B cell (primary cell): ENCODE data around the gene BCL7C. TPM values are rescaled to one million over a fixed set of nuclear protein-coding genes. Genes with fewer than 3 reads are reported as not detected.

Experiments
- ATAC-seq: fragments of 200-7000 bp; cut with Tn5 transposase; one replicate; pipeline ENCODE4 v1.10.0; 2021; ENCODE audit warnings: low read depth, mild to moderate bottlenecking, moderate number of reproducible peaks, moderate library complexity
- CTCF ChIA-PET: fragments of 350-600 bp; sonication (Branson Sonifier 250); formaldehyde crosslinking; loops from one replicate; lab custom pipeline; 2021; ENCODE audit warnings: antibody characterized with exemption, inconsistent platforms; lab: Charles Lee
- POLR2A ChIA-PET: fragments of 350-600 bp; sonication (Branson Sonifier 250); formaldehyde crosslinking; loops from one replicate; lab custom pipeline; 2021; ENCODE audit warnings: antibody characterized with exemption; lab: Charles Lee
- DNase-seq: peaks from one replicate; pipeline ENCODE4 v3.0.0; 2013
- H2AFZ ChIP-seq: 2 replicates; pipeline ENCODE4 v1.6.1; 2012; ENCODE audit warnings: mild to moderate bottlenecking, low read depth, low read length; ENCODE audit not compliant: insufficient read depth, poor library complexity, severe bottlenecking
- H3K27ac ChIP-seq, 2 donors: 1 replicate in 1 of 2; 2 replicates in 1 of 2; pipeline ENCODE4 v1.5.1; 2012 to 2013; ENCODE audit warnings: low read length in 2 of 2, mild to moderate bottlenecking in 2 of 2, moderate library complexity in 1 of 2
- H3K27me3 ChIP-seq, 4 experiments: fragments of 200-600 bp in 1 of 4; sonication (generic) in 1 of 4; replicated peaks in 1 of 4; 1 replicate in 2 of 4; 2 replicates in 2 of 4; pipeline versions ENCODE4 v1.6.1 to v1.7.0; 2013 to 2016; ENCODE audit warnings: low read length in 3 of 4, mild to moderate bottlenecking in 2 of 4, mixed read lengths in 1 of 4, moderate library complexity in 1 of 4; ENCODE audit not compliant: insufficient read depth in 4 of 4, control insufficient read depth in 3 of 4; ENCODE audit errors: control extremely low read depth in 1 of 4
- H3K36me3 ChIP-seq, 2 experiments: replicated peaks in 1 of 2; 1 replicate in 1 of 2; 2 replicates in 1 of 2; pipeline versions ENCODE4 v1.6.1 to v1.7.1; 2013; ENCODE audit warnings: low read length in 1 of 2; ENCODE audit not compliant: insufficient read depth in 2 of 2, control insufficient read depth in 1 of 2; ENCODE audit errors: control extremely low read depth in 1 of 2, extremely low read depth in 1 of 2
- H3K4me1 ChIP-seq, 2 donors: fragments of 200-600 bp in 1 of 2; sonication (generic) in 1 of 2; 1 replicate in 1 of 2; 2 replicates in 1 of 2; pipeline versions ENCODE4 v1.5.1 to v1.6.1; 2013 to 2017; ENCODE audit warnings: low read length in 2 of 2; ENCODE audit not compliant: control insufficient read depth in 2 of 2, insufficient read depth in 2 of 2
- H3K4me2 ChIP-seq: replicated peaks from 2 replicates; pipeline ENCODE3; 2012; ENCODE audit warnings: mild to moderate bottlenecking, low read depth, low read length; ENCODE audit not compliant: poor library complexity, severe bottlenecking
- H3K4me3 ChIP-seq, 5 experiments: fragments of 200-600 bp in 1 of 5; sonication (generic) in 1 of 5; 1 replicate in 3 of 5; 2 replicates in 2 of 5; pipeline versions ENCODE4 v1.5.1 to v1.7.0; 2011 to 2016; ENCODE audit warnings: low read length in 4 of 5, mild to moderate bottlenecking in 4 of 5, low read depth in 2 of 5, control low read depth in 1 of 5, moderate library complexity in 1 of 5; ENCODE audit not compliant: insufficient read depth in 1 of 5; ENCODE audit errors: control extremely low read depth in 1 of 5, extremely low read depth in 1 of 5
- H3K79me2 ChIP-seq: fragments of 200-600 bp; sonication (generic); one replicate; pipeline ENCODE4 v1.6.0; 2016; ENCODE audit warnings: low read length; ENCODE audit not compliant: control insufficient read depth, insufficient read depth
- H3K9ac ChIP-seq: fragments of 200-600 bp; sonication (generic); 2 replicates; pipeline ENCODE4 v1.6.1; 2017; ENCODE audit warnings: mild to moderate bottlenecking, low read length, moderate library complexity
- H3K9me3 ChIP-seq, 3 donors: one replicate each; pipeline versions ENCODE4 v1.6.1 to v1.7.1; 2013; ENCODE audit warnings: low read length in 2 of 3; ENCODE audit not compliant: control insufficient read depth in 2 of 3, insufficient read depth in 1 of 3; ENCODE audit errors: control extremely low read depth in 1 of 3
- H4K20me1 ChIP-seq: 2 replicates; pipeline ENCODE4 v1.6.0; 2012; ENCODE audit warnings: mild to moderate bottlenecking, low read length; ENCODE audit not compliant: insufficient read depth, control insufficient read depth, poor library complexity, severe bottlenecking
- H3K27ac Mint-ChIP-seq: one replicate; pipeline ENCODE4 v1.8.0; 2021; ENCODE audit warnings: mixed read lengths
- H3K27me3 Mint-ChIP-seq: one replicate; pipeline ENCODE4 v1.8.0; 2021; ENCODE audit warnings: mixed read lengths
- H3K4me1 Mint-ChIP-seq: one replicate; pipeline ENCODE4 v1.8.0; 2021; ENCODE audit warnings: mixed read lengths
- H3K4me3 Mint-ChIP-seq: one replicate; pipeline ENCODE4 v1.8.0; 2021; ENCODE audit warnings: mixed read lengths
- H3K9me3 Mint-ChIP-seq: one replicate; pipeline ENCODE4 v1.8.0; 2022; ENCODE audit warnings: mixed read lengths; ENCODE audit not compliant: insufficient read depth
- EZH2 ChIP-seq: IDR thresholded peaks from 2 replicates; pipeline ENCODE4 v1.6.1; 2012; ENCODE audit warnings: borderline replicate concordance, low read depth, mild to moderate bottlenecking, moderate library complexity, low read length; ENCODE audit not compliant: insufficient read depth, poor library complexity, severe bottlenecking
- WGBS: methylation state at CpG from one replicate; pipeline ENCODE4 v1.1.5; 2013; ENCODE audit warnings: missing lambda C conversion rate; ENCODE audit not compliant: insufficient coverage; 5-methylcytosine and 5-hydroxymethylcytosine counted together
- intact Hi-C: fragments of 100-400 bp; cut with micrococcal nuclease; formaldehyde crosslinking; loops from one replicate; pipeline ENCODE4 v1.10.0; 2022
- polyA plus RNA-seq: library from polyadenylated mRNA; depleted of rRNA; stranded (reverse); fragments of >200 nt; gene quantifications from 2 replicates; pipeline ENCODE4 v1.2.3, GENCODE V29; 2012
- total RNA-seq, 2 donors: library from RNA; stranded (reverse); fragments of 120-200 nt in 1 of 2; gene quantifications; 1 replicate in 1 of 2; 2 replicates in 1 of 2; pipeline versions ENCODE4 v1.2.3 to v1.2.4, GENCODE V29; 2013 to 2022
- TF ChIP-seq, protein P1 (sequence below): fragments of 200-600 bp; IDR thresholded peaks from one replicate; pipeline ENCODE4 v1.8.0; 2022; ENCODE audit warnings: antibody characterized with exemption, mild to moderate bottlenecking

Gene BCL7C
- total and polyA plus RNA-seq, 2 donors (not counting 1 experiment from before 2014, with no cell fraction given), result 17.1 to 30.5 TPM

GRCh38 chr16:30889721-30890120 is 4.2 kb downstream of the BCL7C start:
- no peak for TF ChIP-seq EZH2
- TF ChIP-seq, protein P1, sequence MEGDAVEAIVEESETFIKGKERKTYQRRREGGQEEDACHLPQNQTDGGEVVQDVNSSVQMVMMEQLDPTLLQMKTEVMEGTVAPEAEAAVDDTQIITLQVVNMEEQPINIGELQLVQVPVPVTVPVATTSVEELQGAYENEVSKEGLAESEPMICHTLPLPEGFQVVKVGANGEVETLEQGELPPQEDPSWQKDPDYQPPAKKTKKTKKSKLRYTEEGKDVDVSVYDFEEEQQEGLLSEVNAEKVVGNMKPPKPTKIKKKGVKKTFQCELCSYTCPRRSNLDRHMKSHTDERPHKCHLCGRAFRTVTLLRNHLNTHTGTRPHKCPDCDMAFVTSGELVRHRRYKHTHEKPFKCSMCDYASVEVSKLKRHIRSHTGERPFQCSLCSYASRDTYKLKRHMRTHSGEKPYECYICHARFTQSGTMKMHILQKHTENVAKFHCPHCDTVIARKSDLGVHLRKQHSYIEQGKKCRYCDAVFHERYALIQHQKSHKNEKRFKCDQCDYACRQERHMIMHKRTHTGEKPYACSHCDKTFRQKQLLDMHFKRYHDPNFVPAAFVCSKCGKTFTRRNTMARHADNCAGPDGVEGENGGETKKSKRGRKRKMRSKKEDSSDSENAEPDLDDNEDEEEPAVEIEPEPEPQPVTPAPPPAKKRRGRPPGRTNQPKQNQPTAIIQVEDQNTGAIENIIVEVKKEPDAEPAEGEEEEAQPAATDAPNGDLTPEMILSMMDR, result no peak
- Histone ChIP-seq H3K4me3 (no peak overlapping the region), H3K27me3 (no peaks in the 10 kb centered on the region), H3K27ac (no peak overlapping the region), H3K9ac (no peak overlapping the region), H3K79me2 (peaks cover 52% of the 10 kb centered on the region), H3K9me3 (no peaks in the 10 kb centered on the region), H2AFZ (no peak overlapping the region), H3K36me3 (peaks cover 0 to 16% of the 10 kb centered on the region in 2 experiments), H3K4me2 (no peak overlapping the region), H4K20me1 (peaks cover 8% of the 10 kb centered on the region), H3K4me1 (peaks cover 21 to 25% of the 10 kb centered on the region in 2 donors)
- Mint-ChIP-seq H3K4me3 (no peak overlapping the region), H3K27ac (no peak overlapping the region), H3K27me3 (no peaks in the 10 kb centered on the region), H3K9me3 (no peaks in the 10 kb centered on the region), H3K4me1 (peaks cover 32% of the 10 kb centered on the region)
- intact Hi-C loops, result no loop called here
- WGBS, result 90% methylated on average over 5 of the region's 5 CpGs
- DNase-seq (no peak), ATAC-seq (no peak)
- POLR2A ChIA-PET, result interaction anchor here (0.7 kb wide), 1 partner anchor 814 kb away, joined by 6 read pairs; no protein-coding TSS in a partner anchor
- CTCF ChIA-PET, result interaction anchor here (1.4 kb wide), 1 partner anchor 12 kb away, joined by 5 read pairs; no protein-coding TSS in a partner anchor

DNA sequence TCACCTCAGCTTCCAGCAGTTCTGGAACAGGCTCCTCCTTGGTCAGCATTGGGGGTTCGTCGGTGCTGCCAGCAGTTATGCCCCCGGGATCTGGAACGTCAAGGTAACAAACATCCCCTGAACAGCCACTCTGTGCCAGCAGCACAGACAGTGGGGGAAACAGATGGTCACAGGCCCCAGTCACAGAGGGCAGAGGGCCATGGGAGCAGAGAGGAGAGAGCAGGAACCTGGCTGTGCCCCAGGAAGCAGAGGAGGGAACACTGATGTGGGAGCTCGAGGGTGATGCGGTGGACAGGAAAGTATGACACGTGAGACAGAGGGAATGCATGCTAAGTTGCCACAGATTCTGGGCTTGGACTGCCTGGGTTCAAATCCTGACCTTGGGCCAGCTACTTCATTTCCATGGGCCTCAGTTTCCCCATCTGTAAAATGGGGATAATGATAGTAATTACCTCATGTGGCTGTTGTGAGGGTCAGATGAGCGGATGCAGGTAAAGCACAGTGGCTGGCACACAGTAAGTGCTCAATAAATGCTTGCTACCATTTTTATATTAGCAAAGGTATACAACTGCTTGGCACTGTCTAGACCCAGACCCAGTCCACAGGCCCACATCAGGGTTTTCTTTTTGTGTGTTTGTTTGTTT is 4.9 kb downstream of the BCL7C start:
- H3K4me1 ChIP-seq, result peaks cover 20 to 27% of the 10 kb centered on the region in 2 donors
- H3K27me3 ChIP-seq, result no peaks in the 10 kb centered on the region
- H4K20me1 ChIP-seq, result peaks cover 8% of the 10 kb centered on the region
- Mint-ChIP-seq H3K27me3 (no peaks in the 10 kb centered on the region), H3K27ac (no peak overlapping the region), H3K9me3 (no peaks in the 10 kb centered on the region), H3K4me3 (no peak overlapping the region), H3K4me1 (peaks cover 32% of the 10 kb centered on the region)
- peaks cover 0 to 16% of the 10 kb centered on the region in 2 experiments for H3K36me3 ChIP-seq
- no peak overlapping the region for H2AFZ ChIP-seq
- TF ChIP-seq EZH2, result no peak
- no peak overlapping the region for H3K4me2 ChIP-seq
- no peak for DNase-seq
- H3K4me3 ChIP-seq, result no peak overlapping the region
- POLR2A ChIA-PET, result interaction anchor here (0.7 kb wide), 1 partner anchor 815 kb away, joined by 6 read pairs; no protein-coding TSS in a partner anchor
- H3K27ac ChIP-seq, result no peak overlapping the region
- H3K9me3 ChIP-seq, result no peaks in the 10 kb centered on the region
- 97% methylated on average over 4 of the region's 8 CpGs for WGBS
- no peak for ATAC-seq
- H3K9ac ChIP-seq, result no peak overlapping the region
- H3K79me2 ChIP-seq, result peaks cover 56% of the 10 kb centered on the region
- CTCF ChIA-PET, result interaction anchor here (1.4 kb wide), 1 partner anchor 13 kb away, joined by 5 read pairs; no protein-coding TSS in a partner anchor
- intact Hi-C loops, result no loop called here
